ENCODE measurements around the gene MGAT2.

MGAT2 gene

GRCh38 chr14:49659526-49660455, 39.2 kb downstream of the MGAT2 start:
- DNase-seq: no peak

DNA sequence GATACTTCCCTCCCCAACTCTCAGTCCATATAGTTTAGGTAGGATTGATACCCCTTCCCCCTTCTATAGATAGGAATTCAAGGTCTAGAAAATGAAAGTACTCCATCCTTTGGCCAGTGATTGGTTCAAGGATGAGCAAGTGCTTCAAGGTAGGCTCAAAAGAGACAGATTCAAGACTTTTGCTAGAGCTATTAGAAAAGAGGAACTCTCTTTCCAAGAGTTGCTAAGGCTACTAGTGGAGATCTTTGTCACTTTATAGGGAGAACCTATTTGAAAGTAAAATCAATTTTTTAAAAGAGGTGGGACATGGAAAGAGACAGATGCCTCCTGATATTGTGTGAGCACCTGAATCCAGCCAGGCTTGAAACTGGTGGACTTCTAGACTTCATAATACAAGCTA, 49.9 kb downstream of the MGAT2 start:
- DNase-seq: no peak
